Endothelial cell of umbilical vein (primary cell): ENCODE measurements around the gene CCL21. TPM values are rescaled to one million over a fixed set of nuclear protein-coding genes. Genes with fewer than 3 reads are reported as not detected.

Experiments
- polyA plus RNA-seq, 4 experiments: library from polyadenylated mRNA; depleted of rRNA in 3 of 4; stranded (reverse) in 3 of 4; unstranded in 1 of 4; fragments of >200 nt; gene quantifications; 2 replicates each; pipeline versions ENCODE4 v1.2.1 to v1.2.3, GENCODE V29; 2011 to 2012; ENCODE audit warnings: missing spikeins in 1 of 4
- small RNA-seq: library from RNA; depleted of rRNA; stranded (forward); fragments of <200 nt; gene quantifications from one replicate; pipeline ENCODE3, GENCODE V24; 2012; ENCODE audit warnings: low replicate concordance, low read depth; ENCODE audit not compliant: insufficient read depth, insufficient read length
- total RNA-seq: library from RNA; stranded (reverse); gene quantifications from 2 replicates; pipeline ENCODE4 v1.2.3, GENCODE V29; 2021

Gene CCL21
- total and polyA plus RNA-seq, 2 donors (not counting 3 experiments of a cell fraction or from before 2014, with no cell fraction given): 0.17 TPM; not detected in 1

Small RNA genes within 50 kb of the gene (small RNA-seq; reads per million reads assigned to genes)
- not detected for gene CCL27

Other genes with a start within 250 kb of the CCL21 start
- not detected in 2 replicates for gene ENHO, start 187.1 kb downstream of the CCL21 start, total RNA-seq
- gene ENHO, start 187.1 kb downstream of the CCL21 start, polyA plus RNA-seq: 0.10 and 0.11 TPM in 2 replicates
- gene CNTFR, start 120.4 kb downstream of the CCL21 start, total RNA-seq: not detected in 2 replicates
- gene CNTFR, start 120.4 kb downstream of the CCL21 start, polyA plus RNA-seq: not detected in 2 replicates
- gene RPP25L, start 98.0 kb downstream of the CCL21 start, total RNA-seq: 15.1 and 15.7 TPM in 2 replicates
- 41.0 and 46.9 TPM in 2 replicates for gene RPP25L, start 98.0 kb downstream of the CCL21 start, polyA plus RNA-seq
- 91.0 and 93.3 TPM in 2 replicates for gene DCTN3, start 89.6 kb downstream of the CCL21 start, total RNA-seq
- 170 TPM in 2 replicates for gene DCTN3, start 89.6 kb downstream of the CCL21 start, polyA plus RNA-seq
- gene ARID3C, start 81.1 kb downstream of the CCL21 start, total RNA-seq: not detected in 2 replicates
- not detected in 2 replicates for gene ARID3C, start 81.1 kb downstream of the CCL21 start, polyA plus RNA-seq
- gene SIGMAR1, start 72.3 kb downstream of the CCL21 start, total RNA-seq: 74.1 and 81.2 TPM in 2 replicates
- 78.4 and 83.5 TPM in 2 replicates for gene SIGMAR1, start 72.3 kb downstream of the CCL21 start, polyA plus RNA-seq
- 30.0 and 36.6 TPM in 2 replicates for gene GALT, start 63.5 kb downstream of the CCL21 start, total RNA-seq
- gene GALT, start 63.5 kb downstream of the CCL21 start, polyA plus RNA-seq: 58.5 and 61.3 TPM in 2 replicates
- gene IL11RA, start 58.0 kb downstream of the CCL21 start, total RNA-seq: 13.6 and 15.3 TPM in 2 replicates
- 18.6 and 22.5 TPM in 2 replicates for gene IL11RA, start 58.0 kb downstream of the CCL21 start, polyA plus RNA-seq
- gene CCL27, start 47.5 kb downstream of the CCL21 start, total RNA-seq: not detected in 2 replicates
- not detected in 2 replicates for gene CCL27, start 47.5 kb downstream of the CCL21 start, polyA plus RNA-seq
- not detected in 2 replicates for gene CCL19, start 18.9 kb downstream of the CCL21 start, total RNA-seq
- gene CCL19, start 18.9 kb downstream of the CCL21 start, polyA plus RNA-seq: not detected in 2 replicates
- not detected in 2 replicates for gene PHF24, start 248.1 kb upstream of the CCL21 start, total RNA-seq
- gene PHF24, start 248.1 kb upstream of the CCL21 start, polyA plus RNA-seq: not detected in 2 replicates